ENCODE measurements around the gene GGTA1.
"Not testable (repeated sequence)": the region's sequence is repeated elsewhere in the genome, so short reads cannot be mapped to it uniquely, and the experiment has no call there.

DNA sequence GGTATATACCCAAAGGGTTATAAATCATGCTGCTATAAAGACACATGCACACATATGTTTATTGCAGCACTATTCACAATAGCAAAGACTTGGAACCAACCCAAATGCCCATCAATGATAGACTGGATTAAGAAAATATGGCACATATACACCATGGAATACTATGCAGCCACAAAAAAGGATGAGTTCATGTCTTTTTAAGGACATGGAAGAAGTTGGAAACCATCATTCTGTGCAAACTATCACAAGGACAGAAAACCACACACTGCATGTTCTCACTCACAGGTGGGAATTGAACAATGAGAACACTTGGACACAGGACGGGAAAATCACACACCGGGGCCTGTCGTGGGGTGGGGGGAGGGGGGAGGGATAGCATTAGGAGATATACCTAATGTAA, 62.6 kb downstream of the GGTA1 start:
- TF ChIP-seq, protein P1, sequence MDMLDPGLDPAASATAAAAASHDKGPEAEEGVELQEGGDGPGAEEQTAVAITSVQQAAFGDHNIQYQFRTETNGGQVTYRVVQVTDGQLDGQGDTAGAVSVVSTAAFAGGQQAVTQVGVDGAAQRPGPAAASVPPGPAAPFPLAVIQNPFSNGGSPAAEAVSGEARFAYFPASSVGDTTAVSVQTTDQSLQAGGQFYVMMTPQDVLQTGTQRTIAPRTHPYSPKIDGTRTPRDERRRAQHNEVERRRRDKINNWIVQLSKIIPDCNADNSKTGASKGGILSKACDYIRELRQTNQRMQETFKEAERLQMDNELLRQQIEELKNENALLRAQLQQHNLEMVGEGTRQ (CRISPR knock-in tag; IDR thresholded peaks at IDR 0.05), result not testable (repeated sequence)
- TF ChIP-seq, protein P2, sequence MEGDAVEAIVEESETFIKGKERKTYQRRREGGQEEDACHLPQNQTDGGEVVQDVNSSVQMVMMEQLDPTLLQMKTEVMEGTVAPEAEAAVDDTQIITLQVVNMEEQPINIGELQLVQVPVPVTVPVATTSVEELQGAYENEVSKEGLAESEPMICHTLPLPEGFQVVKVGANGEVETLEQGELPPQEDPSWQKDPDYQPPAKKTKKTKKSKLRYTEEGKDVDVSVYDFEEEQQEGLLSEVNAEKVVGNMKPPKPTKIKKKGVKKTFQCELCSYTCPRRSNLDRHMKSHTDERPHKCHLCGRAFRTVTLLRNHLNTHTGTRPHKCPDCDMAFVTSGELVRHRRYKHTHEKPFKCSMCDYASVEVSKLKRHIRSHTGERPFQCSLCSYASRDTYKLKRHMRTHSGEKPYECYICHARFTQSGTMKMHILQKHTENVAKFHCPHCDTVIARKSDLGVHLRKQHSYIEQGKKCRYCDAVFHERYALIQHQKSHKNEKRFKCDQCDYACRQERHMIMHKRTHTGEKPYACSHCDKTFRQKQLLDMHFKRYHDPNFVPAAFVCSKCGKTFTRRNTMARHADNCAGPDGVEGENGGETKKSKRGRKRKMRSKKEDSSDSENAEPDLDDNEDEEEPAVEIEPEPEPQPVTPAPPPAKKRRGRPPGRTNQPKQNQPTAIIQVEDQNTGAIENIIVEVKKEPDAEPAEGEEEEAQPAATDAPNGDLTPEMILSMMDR (IDR thresholded peaks at IDR 0.05), result not testable (repeated sequence)
- not testable (repeated sequence) for TF ChIP-seq NR2C2 (CRISPR knock-in tag; IDR thresholded peaks at IDR 0.05); ZNF396 (CRISPR knock-in tag; IDR thresholded peaks at IDR 0.05; ENCODE audit: borderline replicate concordance)
- TF ChIP-seq, protein P3, sequence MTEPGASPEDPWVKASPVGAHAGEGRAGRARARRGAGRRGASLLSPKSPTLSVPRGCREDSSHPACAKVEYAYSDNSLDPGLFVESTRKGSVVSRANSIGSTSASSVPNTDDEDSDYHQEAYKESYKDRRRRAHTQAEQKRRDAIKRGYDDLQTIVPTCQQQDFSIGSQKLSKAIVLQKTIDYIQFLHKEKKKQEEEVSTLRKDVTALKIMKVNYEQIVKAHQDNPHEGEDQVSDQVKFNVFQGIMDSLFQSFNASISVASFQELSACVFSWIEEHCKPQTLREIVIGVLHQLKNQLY (CRISPR knock-in tag; IDR thresholded peaks at IDR 0.05), result not testable (repeated sequence)
